Brain microvascular endothelial cell (primary cell): Measurements from ENCODE around the gene ZNF488.

Experiments used
- DNase-seq: peaks from one replicate; pipeline ENCODE4 v3.0.0-alpha.2; 2020
- H3K27ac ChIP-seq: fragments of 250-450 bp; sonication (Bioruptor Pico); 2 replicates; pipeline ENCODE4 v1.5.1; 2020; ENCODE audit warnings: mild to moderate bottlenecking, moderate library complexity
- H3K27me3 ChIP-seq: fragments of 250-450 bp; sonication (Bioruptor Pico); replicated peaks from 2 replicates; pipeline ENCODE4 v1.5.1; 2020; ENCODE audit warnings: mild to moderate bottlenecking
- H3K36me3 ChIP-seq: fragments of 250-450 bp; sonication (Bioruptor Pico); replicated peaks from 2 replicates; pipeline ENCODE4 v1.5.1; 2020; ENCODE audit warnings: mild to moderate bottlenecking
- H3K4me3 ChIP-seq: 2 replicates; pipeline ENCODE4 v1.5.1; 2011; ENCODE audit warnings: low read depth, mild to moderate bottlenecking, control low read depth, low read length, moderate library complexity
- in situ Hi-C: cut with HindIII; loops from 2 replicates; pipeline ENCODE4 v1.10.0; 2017; ENCODE audit warnings: low sequenced_read_pairs, low pct_ligation_motif_present
- TF ChIP-seq, protein P1 (sequence below): IDR thresholded peaks from 2 replicates; pipeline ENCODE4 v1.5.1; 2011; ENCODE audit warnings: low read depth, mild to moderate bottlenecking, moderate library complexity, low read length, control low read depth, inconsistent platforms; ENCODE audit errors: missing control alignments

Gene ZNF488

DNA sequence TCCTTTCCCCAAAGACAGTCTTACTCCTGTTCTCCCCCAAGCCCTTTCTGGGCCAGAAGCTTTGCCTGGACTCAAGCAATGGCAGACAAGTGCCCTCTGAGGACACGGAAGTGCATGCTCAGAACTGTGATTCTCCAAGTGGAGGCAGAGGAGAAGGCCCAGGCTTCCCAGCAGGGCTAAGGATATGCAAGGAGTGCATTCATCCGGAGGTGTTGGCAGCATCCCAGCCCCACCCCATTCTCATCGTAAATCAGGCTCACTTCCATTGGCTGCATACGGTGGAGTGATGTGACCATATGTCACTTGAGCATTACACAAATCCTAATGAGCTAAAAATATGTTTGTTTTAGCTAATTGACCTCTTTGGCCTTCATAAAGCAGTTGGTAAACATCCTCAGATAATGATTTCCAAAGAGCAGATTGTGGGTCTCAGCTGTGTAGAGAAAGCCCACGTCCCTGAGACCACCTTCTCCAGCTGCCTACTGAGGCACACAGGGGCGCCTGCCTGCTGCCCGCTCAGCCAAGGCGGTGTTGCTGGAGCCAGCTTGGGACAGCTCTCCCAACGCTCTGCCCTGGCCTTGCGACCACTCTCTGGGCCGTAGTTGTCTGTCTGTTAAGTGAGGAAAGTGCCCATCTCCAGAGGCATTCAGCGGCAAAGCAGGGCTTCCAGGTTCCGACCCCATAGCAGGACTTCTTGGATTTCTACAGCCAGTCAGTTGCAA, 37.4 kb downstream of the ZNF488 start:
- Histone ChIP-seq H3K4me3 (no peak overlapping the region), H3K27ac (no peak overlapping the region), H3K27me3 (no peaks in the 10 kb centered on the region), H3K36me3 (no peaks in the 10 kb centered on the region)
- in situ Hi-C loops: no loop called here
- TF ChIP-seq, protein P1, sequence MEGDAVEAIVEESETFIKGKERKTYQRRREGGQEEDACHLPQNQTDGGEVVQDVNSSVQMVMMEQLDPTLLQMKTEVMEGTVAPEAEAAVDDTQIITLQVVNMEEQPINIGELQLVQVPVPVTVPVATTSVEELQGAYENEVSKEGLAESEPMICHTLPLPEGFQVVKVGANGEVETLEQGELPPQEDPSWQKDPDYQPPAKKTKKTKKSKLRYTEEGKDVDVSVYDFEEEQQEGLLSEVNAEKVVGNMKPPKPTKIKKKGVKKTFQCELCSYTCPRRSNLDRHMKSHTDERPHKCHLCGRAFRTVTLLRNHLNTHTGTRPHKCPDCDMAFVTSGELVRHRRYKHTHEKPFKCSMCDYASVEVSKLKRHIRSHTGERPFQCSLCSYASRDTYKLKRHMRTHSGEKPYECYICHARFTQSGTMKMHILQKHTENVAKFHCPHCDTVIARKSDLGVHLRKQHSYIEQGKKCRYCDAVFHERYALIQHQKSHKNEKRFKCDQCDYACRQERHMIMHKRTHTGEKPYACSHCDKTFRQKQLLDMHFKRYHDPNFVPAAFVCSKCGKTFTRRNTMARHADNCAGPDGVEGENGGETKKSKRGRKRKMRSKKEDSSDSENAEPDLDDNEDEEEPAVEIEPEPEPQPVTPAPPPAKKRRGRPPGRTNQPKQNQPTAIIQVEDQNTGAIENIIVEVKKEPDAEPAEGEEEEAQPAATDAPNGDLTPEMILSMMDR: no peak
- DNase-seq: no peak

DNA sequence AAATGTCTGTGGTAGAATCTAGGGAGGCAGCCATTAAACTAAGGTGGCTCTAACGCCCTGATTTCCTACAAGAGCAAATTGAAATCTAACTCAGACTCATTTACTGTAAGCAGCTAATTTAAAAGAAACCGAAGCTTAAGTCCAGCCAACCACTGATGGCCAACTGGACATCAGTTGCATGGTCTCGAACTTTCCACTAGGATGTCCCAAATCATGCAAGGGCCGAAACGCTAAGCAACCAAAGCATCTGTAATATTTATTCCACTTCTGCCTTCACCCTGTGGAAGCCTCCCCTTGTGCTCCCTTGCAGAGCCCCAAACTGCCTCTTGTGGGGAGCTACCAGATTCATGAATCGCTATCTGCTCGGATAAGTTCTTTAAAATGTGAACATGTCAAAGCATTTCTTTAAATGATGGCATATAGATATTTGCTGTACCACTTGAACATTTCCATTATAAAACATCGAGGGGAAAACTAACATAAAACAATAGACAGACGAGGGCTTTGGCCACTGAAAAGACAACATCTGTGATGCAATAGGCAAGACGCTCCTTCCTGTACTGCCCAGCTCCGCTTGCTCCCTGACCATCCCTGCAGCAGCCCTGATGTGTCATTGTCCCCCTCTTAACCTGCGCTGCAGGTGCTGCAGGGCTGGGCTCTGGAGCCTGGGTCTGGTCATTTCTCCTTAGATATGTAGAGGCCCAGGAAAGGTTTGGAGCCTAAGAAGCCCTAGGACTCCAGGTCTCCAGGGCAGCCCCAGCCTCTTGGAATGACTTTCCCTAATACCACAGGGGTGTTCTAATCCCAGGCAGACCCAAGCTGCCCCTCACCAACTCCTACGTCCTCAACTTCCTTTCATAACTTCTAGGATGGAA, 38.9 kb downstream of the ZNF488 start:
- Histone ChIP-seq H3K36me3 (no peaks in the 10 kb centered on the region), H3K27ac (no peak overlapping the region), H3K4me3 (no peak overlapping the region), H3K27me3 (no peaks in the 10 kb centered on the region)
- in situ Hi-C loops: no loop called here
- TF ChIP-seq, protein P1: no peak
- no peak for DNase-seq

DNA sequence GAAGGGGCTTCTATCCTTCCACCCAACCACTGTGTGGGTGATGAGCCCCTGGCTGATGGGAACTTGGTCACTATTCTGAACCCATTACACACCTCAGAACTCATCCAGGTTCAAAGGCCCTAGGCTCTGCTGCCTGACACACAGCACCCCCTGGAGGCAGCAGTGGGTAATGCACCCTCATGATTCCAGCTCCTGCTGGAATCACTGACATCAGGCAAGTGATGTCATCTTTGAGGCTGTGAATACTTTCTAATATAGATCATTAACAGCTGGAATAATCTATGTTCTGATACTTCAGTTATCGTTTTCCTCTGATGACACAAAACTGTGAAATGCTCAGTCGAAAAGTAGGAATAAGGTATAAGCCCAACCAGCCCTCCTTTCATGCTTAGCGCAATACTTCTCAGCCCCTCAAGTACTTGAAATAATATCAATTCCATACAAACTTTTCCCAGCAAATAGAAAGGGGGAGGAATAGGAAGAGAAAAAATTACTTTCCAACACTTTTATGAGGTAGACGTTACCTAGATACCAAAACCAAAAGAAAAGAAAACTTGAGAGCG, 43.4 kb downstream of the ZNF488 start:
- Histone ChIP-seq H3K27ac (no peak overlapping the region), H3K27me3 (no peaks in the 10 kb centered on the region), H3K36me3 (no peaks in the 10 kb centered on the region), H3K4me3 (no peak overlapping the region)
- DNase-seq: peak; percentile 60
- in situ Hi-C loops: no loop called here
- TF ChIP-seq, protein P1: peak; percentile 97

DNA sequence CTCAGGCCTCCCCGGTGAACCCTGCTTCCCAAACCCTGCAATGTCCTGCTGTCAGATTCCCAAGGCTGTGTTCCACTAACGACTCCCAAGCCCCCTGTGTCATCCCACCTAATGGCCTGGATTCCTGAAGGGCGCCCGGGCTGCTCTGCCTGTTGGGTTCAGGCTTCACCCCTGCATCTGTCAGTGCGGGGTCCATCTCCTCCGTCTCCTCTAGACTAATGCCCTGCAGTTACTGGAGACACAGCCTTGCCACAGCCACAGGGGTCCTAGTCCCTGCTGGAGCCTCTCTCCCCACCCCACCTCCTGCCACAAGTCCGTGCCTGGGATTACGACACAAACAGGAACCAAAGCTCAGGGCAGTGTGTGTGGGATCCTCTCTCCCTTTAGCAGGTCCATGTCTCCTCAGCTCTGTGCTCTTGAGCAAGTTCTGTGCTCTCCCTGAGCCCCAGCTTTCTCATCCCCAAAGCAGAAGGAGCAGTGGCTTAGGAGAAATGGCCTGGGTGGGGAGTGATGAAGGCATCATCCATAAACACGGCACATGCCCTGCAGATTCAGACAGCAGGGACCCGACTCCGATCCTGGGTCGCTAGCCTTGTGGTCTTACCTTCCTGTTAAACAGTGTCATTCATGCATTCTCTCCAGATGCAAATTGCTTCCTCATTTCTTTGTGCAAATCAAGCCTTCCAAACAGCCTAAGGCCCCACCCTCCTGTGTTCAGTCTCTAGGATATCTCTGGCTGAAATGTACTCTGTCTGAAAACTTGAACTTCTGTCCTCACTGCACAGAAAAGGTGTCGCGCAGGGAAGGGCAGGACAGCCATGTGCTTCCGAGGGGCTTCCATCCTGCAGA, 44.1 kb downstream of the ZNF488 start:
- Histone ChIP-seq H3K4me3 (no peak overlapping the region), H3K27me3 (no peaks in the 10 kb centered on the region), H3K27ac (no peak overlapping the region), H3K36me3 (no peaks in the 10 kb centered on the region)
- DNase-seq: no peak
- in situ Hi-C loops: no loop called here
- TF ChIP-seq, protein P1: no peak

DNA sequence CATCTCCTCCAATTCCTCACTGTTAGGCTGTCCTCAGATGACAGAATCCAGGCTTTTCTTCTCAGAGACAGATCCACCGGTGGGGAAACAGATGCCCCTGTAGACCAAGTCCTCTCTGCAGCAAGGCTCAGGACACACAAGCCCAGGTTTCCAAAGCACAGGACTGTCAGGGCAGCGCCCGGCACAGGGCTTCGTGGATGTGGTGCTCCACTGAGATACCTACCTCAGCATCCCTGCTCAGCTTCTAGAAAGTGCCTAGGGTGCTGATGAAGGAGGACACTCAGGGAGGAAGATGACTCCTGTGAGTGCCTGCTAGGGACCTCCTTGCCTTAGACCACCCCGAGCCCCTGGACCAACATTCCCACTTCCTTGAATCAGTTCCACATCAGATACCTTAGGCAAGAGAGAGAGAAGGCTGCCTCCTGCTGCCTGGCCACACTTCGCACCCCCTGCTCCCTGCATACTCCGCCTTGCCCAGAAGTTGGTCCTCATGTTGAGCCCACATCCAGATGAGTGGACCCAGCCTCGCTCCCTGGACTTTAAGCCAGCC, 44.8 kb downstream of the ZNF488 start:
- TF ChIP-seq, protein P1: no peak
- no peak for DNase-seq
- H3K36me3 ChIP-seq: no peaks in the 10 kb centered on the region
- no peak overlapping the region for H3K27ac ChIP-seq
- in situ Hi-C loops: no loop called here
- H3K27me3 ChIP-seq: no peaks in the 10 kb centered on the region
- H3K4me3 ChIP-seq: no peak overlapping the region
